Gastroesophageal sphincter (tissue), 3 donors: Measurements from ENCODE around the gene GYS1.

Experiments
- EP300 ChIP-seq: sonication (generic); formaldehyde crosslinking; IDR thresholded peaks from one replicate; pipeline ENCODE4 v1.6.1; 2017; ENCODE audit warnings: antibody characterized with exemption, mild to moderate bottlenecking
- POLR2A ChIP-seq, 2 donors: fragments of 450-650 bp; IDR thresholded peaks; one replicate each; pipeline ENCODE4 v1.6.1; 2017; ENCODE audit warnings: antibody characterized with exemption in 2 of 2, mild to moderate bottlenecking in 2 of 2, moderate library complexity in 1 of 2
- POLR2AphosphoS5 ChIP-seq: sonication (generic); formaldehyde crosslinking; IDR thresholded peaks from one replicate; pipeline ENCODE4 v1.6.1; 2017; ENCODE audit warnings: antibody characterized with exemption
- TF ChIP-seq, protein P1 (sequence below), 4 experiments: fragments of 200-600 bp in 2 of 4; fragments of 450-650 bp in 2 of 4; sonication (generic) in 1 of 4; IDR thresholded peaks; one replicate each; pipeline ENCODE4 v1.5.1; 2017 to 2019; ENCODE audit warnings: antibody characterized with exemption in 4 of 4, mild to moderate bottlenecking in 2 of 4, moderate library complexity in 2 of 4

DNA sequence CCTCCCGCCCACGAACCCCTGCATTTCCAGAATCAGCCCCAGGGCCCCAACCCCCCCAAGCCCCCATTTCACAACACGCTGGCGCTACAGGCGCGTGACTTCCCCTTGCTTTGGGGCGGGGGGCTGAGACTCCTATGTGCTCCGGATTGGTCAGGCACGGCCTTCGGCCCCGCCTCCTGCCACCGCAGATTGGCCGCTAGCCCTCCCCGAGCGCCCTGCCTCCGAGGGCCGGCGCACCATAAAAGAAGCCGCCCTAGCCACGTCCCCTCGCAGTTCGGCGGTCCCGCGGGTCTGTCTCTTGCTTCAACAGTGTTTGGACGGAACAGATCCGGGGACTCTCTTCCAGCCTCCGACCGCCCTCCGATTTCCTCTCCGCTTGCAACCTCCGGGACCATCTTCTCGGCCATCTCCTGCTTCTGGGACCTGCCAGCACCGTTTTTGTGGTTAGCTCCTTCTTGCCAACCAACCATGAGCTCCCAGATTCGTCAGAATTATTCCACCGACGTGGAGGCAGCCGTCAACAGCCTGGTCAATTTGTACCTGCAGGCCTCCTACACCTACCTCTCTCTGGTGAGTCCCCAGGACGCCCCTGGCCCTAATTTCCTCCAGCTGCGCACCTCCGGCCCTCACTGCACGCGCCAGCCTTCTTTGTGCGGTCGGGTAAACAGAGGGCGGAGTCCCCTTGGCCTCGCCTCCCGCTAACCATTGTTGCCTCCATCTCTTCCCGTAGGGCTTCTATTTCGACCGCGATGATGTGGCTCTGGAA, 27.9 kb downstream of the GYS1 start, which contains the start of gene FTL:
- TF ChIP-seq POLR2A (IDR thresholded peaks at IDR 0.05) (peak; percentile 99 to 100), POLR2AphosphoS5 (peak; percentile 100), EP300 (no peak)
- TF ChIP-seq, protein P1, sequence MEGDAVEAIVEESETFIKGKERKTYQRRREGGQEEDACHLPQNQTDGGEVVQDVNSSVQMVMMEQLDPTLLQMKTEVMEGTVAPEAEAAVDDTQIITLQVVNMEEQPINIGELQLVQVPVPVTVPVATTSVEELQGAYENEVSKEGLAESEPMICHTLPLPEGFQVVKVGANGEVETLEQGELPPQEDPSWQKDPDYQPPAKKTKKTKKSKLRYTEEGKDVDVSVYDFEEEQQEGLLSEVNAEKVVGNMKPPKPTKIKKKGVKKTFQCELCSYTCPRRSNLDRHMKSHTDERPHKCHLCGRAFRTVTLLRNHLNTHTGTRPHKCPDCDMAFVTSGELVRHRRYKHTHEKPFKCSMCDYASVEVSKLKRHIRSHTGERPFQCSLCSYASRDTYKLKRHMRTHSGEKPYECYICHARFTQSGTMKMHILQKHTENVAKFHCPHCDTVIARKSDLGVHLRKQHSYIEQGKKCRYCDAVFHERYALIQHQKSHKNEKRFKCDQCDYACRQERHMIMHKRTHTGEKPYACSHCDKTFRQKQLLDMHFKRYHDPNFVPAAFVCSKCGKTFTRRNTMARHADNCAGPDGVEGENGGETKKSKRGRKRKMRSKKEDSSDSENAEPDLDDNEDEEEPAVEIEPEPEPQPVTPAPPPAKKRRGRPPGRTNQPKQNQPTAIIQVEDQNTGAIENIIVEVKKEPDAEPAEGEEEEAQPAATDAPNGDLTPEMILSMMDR (IDR thresholded peaks at IDR 0.05) = no peak
